Measurements from ENCODE around the gene MAPK8IP1.

DNA sequence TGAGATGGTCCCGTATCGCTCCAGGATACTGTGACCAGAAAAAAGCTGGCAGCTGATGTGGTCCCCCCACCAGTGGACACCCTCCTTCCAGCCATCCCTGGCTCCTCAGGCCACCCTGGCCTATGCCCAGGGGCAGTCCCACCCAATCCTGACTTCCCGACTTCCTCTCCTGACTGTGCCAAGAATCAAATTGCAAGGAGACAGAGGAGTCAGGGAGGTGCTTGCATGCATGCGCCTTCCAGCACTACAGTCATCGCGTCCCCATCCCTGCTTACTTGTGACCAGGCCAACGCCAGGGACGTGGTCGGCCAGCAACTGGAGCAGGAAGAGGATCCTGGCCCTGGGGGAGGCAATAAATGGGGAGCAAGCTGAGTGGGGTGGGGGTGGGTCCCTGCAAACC is 25.2 kb downstream of the MAPK8IP1 start:
- TF ChIP-seq, protein P1, sequence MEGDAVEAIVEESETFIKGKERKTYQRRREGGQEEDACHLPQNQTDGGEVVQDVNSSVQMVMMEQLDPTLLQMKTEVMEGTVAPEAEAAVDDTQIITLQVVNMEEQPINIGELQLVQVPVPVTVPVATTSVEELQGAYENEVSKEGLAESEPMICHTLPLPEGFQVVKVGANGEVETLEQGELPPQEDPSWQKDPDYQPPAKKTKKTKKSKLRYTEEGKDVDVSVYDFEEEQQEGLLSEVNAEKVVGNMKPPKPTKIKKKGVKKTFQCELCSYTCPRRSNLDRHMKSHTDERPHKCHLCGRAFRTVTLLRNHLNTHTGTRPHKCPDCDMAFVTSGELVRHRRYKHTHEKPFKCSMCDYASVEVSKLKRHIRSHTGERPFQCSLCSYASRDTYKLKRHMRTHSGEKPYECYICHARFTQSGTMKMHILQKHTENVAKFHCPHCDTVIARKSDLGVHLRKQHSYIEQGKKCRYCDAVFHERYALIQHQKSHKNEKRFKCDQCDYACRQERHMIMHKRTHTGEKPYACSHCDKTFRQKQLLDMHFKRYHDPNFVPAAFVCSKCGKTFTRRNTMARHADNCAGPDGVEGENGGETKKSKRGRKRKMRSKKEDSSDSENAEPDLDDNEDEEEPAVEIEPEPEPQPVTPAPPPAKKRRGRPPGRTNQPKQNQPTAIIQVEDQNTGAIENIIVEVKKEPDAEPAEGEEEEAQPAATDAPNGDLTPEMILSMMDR (IDR thresholded peaks at IDR 0.05; ENCODE audit: insufficient read depth, low read length), result no peak
- TF ChIP-seq, protein P2, sequence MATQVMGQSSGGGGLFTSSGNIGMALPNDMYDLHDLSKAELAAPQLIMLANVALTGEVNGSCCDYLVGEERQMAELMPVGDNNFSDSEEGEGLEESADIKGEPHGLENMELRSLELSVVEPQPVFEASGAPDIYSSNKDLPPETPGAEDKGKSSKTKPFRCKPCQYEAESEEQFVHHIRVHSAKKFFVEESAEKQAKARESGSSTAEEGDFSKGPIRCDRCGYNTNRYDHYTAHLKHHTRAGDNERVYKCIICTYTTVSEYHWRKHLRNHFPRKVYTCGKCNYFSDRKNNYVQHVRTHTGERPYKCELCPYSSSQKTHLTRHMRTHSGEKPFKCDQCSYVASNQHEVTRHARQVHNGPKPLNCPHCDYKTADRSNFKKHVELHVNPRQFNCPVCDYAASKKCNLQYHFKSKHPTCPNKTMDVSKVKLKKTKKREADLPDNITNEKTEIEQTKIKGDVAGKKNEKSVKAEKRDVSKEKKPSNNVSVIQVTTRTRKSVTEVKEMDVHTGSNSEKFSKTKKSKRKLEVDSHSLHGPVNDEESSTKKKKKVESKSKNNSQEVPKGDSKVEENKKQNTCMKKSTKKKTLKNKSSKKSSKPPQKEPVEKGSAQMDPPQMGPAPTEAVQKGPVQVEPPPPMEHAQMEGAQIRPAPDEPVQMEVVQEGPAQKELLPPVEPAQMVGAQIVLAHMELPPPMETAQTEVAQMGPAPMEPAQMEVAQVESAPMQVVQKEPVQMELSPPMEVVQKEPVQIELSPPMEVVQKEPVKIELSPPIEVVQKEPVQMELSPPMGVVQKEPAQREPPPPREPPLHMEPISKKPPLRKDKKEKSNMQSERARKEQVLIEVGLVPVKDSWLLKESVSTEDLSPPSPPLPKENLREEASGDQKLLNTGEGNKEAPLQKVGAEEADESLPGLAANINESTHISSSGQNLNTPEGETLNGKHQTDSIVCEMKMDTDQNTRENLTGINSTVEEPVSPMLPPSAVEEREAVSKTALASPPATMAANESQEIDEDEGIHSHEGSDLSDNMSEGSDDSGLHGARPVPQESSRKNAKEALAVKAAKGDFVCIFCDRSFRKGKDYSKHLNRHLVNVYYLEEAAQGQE (IDR thresholded peaks at IDR 0.05; ENCODE audit: insufficient replicate concordance, low read depth), result no peak
- TF ChIP-seq POLR2AphosphoS5 (IDR thresholded peaks at IDR 0.05; ENCODE audit: low read depth) (no peak), GABPA (IDR thresholded peaks at IDR 0.05; ENCODE audit: low read depth) (no peak)

All from HL-60 (cell line).